GM12874 (cell line): Measurements from ENCODE around the gene RAD51B.

ENCODE experiments used
- TF ChIP-seq, protein P1 (sequence below): IDR thresholded peaks from 2 replicates; pipeline ENCODE4 v1.5.1; 2011; ENCODE audit warnings: low read depth, mild to moderate bottlenecking, control low read depth, low read length, moderate library complexity; ENCODE audit not compliant: insufficient read depth

The RAD51B gene

DNA sequence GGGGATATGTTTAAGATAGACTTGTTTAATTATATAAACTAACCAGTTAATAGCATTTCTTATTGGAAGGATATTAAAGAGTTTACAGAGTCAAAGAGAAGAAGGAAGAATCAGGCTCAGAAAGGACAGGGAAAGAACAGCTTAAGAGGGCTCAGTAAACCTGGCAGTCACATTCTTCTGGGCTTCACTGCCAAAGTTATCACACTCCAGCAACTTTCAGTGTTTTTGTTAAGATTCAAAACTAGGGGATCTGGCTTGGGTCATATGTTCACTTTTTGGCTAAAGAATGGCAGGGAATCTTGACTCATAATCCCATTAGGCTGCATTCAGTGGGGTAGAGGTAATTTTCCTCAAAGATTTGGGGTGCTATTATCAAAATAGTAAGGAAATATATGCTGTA is 312.3 kb downstream of the RAD51B start:
- TF ChIP-seq, protein P1, sequence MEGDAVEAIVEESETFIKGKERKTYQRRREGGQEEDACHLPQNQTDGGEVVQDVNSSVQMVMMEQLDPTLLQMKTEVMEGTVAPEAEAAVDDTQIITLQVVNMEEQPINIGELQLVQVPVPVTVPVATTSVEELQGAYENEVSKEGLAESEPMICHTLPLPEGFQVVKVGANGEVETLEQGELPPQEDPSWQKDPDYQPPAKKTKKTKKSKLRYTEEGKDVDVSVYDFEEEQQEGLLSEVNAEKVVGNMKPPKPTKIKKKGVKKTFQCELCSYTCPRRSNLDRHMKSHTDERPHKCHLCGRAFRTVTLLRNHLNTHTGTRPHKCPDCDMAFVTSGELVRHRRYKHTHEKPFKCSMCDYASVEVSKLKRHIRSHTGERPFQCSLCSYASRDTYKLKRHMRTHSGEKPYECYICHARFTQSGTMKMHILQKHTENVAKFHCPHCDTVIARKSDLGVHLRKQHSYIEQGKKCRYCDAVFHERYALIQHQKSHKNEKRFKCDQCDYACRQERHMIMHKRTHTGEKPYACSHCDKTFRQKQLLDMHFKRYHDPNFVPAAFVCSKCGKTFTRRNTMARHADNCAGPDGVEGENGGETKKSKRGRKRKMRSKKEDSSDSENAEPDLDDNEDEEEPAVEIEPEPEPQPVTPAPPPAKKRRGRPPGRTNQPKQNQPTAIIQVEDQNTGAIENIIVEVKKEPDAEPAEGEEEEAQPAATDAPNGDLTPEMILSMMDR: no peak

DNA sequence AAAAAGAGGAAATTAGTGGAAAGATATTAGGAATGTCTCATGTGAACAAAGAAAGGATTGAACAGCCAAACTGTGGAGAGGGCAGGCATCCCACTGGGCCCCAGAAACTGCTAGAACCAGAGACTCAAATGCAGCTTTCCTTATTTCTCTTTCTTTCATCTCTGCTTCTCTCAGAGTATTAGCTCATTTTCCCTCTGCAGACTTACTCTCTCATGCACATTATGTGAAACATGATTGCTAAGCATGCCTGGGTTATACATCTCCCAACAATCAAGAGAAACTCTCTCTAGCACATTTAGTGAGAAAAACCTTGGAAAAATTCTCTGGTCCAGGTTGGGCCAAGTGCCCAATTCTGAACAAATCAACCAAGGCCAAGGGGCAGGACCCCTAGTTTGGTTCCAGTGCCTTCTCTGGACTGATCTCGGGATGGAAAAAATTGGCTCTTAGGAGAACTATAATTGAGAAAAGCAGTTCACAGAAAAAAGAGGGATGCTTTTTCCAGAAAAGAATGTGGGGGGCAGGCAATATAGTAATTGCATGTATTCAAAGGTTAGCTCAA is 313.1 kb downstream of the RAD51B start:
- TF ChIP-seq, protein P1: no peak

DNA sequence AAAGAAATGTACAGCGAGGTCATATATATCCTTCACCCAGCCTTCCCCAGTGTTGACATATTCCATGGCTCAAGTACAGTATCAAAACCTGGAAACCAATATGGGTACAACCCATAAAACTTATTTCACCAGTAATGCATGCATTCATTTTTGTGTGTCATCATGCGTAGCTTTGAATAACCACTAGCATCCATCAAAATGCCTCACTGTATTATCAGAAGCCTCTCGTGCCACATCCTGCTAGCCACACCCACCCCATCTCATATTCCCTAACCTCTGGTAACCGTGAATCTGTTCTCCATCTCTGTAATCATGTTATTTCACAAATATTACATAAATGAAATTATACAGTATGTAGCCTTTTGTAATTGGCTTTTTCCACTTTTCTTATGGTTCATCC is 314.3 kb downstream of the RAD51B start:
- TF ChIP-seq, protein P1: no peak

DNA sequence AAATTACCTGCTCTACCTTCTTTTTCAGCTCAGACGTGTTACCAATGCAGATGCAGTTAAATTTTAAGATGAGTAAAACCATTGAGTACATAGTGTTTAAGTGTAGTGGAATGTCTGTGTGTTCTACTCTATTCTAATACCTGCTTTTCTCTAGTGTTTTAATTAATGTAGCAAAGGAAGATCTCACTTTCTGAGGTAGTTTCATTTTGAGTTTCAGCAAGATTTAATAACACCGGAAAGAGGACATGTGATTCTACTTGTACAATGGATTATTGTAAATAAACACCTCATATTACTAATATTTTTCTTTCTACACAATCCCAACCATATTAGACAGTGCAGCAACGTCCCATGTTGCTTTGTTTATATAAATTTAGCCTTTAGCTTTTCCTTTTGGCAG is 315.4 kb downstream of the RAD51B start:
- TF ChIP-seq, protein P1: no peak

DNA sequence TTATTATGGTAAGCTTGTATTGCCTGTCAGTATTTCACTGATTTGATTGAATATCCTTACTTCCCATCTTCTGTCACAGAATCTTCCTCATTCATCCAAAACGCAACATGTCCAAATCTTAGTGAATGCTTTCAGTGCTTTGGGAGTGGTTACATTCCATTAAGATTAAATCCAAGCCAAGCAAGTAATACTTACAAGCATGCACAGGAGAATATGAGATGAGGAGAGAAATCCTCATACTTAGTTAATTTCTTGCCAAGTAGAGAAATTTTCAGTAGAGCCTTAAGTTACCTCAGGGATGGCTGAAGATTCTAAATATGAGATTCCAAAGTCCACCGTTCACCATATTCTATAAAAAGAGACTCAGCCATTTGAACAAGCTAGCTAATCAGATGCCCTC is 316.0 kb downstream of the RAD51B start:
- TF ChIP-seq, protein P1: no peak

DNA sequence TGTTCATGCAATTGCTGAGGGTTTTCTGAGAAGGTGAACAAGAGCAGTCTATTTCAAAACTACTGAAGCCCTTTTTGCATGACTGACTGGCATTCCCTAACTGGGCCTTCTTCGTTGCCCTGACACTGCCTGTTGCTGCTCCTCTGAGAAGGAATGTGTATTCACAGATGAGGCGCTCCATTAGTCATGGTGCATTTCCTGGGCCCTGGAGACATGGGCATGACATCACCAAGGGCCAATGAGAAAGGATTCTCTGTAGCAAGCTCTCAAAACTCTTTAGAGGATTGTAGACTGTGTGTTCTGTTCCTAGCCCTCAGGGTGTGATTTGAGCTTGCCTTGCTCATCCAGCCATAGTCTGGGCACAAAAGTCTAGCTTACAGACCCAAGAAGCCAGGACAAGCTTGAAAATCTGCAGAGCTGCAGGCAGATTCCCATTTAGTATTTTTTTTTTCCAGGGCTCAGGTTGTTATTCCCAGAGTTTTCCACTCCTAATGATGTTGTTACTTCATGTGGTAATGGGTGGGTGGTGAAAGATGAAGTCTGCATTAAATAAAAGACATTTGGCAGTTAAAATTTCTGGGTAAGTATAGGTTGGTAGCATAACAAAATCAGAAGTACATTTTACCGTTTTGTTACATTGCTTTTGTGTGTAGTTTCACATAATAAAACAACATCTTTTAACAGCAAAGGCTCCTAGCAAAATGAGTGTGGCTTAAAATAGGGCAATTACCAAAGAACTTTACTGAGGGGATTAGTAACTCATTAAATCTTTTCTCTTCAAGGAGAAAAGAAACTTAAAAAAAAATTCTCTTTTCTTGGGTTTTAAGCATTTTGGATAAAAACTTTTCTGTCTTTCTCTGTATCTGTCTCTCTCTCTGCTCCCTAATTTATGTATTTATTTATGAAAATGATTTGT is 318.4 kb downstream of the RAD51B start:
- TF ChIP-seq, protein P1: no peak

DNA sequence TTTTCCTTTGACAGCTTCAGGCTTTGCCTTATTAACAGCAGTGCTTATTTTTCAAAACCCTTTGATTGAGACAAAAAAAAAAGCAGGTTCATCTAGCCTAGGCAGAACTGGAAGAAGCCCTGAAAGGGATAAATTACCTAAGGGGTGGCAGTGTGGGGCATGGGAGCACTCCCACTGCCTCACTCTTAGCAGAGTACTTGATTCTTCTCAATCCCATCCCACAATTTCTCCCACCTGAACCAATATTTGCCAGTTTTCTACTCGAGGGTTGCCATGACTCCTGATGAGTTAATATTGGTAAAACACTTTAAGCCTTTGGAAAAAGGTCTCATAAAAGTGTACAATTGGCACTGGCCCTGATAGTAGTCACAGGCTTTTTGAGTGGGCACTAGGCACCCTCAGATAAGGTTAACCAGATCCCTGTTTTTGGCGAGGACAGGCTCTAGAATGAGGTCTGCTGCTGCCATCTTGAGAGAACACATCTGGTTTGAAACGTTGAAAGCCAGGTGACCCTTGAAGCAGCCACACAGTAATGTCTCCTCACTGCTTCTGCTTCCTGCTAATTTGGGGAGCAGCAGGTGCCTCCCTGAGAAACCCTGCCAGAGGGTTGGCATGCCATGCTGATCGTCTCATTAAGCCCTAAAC is 320.0 kb downstream of the RAD51B start:
- TF ChIP-seq, protein P1: no peak
